ENCODE results near the gene TNFAIP6. TPM values are rescaled to one million over a fixed set of nuclear protein-coding genes. Genes with fewer than 3 reads are reported as not detected.
"Not testable (repeated sequence)": the region's sequence is repeated elsewhere in the genome, so short reads cannot be mapped to it uniquely, and the experiment has no call there.

The TNFAIP6 gene
- total RNA-seq = 2.5 TPM
- 0.28 TPM for polyA plus RNA-seq (ENCODE audit: insufficient read depth, low read depth, low replicate concordance)
- long read RNA-seq, donor 1 = 0 reads
- long read RNA-seq, donor 2, partial matches to known transcripts = 0 of 1 reads
- long read RNA-seq, donor 2, other reads (novel, unspliced or antisense) = 0 of 1 reads
- long read RNA-seq, donor 3, partial matches to known transcripts = 0 of 1 reads
- long read RNA-seq, donor 3, other reads (novel, unspliced or antisense) = 0 of 1 reads
- long read RNA-seq, donor 4 = 0 reads
- long read RNA-seq, donor 5 = 0 reads
- long read RNA-seq, donor 6, partial matches to known transcripts = 0 of 2 reads
- long read RNA-seq, donor 6, other reads (novel, unspliced or antisense) = 0 of 2 reads
- long read RNA-seq, donor 7, partial matches to known transcripts = 0 of 1 reads
- long read RNA-seq, donor 7, other reads (novel, unspliced or antisense) = 0 of 1 reads
- long read RNA-seq, donor 8, partial matches to known transcripts = 0 of 1 reads
- long read RNA-seq, donor 8, other reads (novel, unspliced or antisense) = 0 of 1 reads
- long read RNA-seq, donor 9, partial matches to known transcripts = 0 of 4 reads
- long read RNA-seq, donor 9, other reads (novel, unspliced or antisense) = 0 of 4 reads
- long read RNA-seq, donor 10 = 0 reads

DNA sequence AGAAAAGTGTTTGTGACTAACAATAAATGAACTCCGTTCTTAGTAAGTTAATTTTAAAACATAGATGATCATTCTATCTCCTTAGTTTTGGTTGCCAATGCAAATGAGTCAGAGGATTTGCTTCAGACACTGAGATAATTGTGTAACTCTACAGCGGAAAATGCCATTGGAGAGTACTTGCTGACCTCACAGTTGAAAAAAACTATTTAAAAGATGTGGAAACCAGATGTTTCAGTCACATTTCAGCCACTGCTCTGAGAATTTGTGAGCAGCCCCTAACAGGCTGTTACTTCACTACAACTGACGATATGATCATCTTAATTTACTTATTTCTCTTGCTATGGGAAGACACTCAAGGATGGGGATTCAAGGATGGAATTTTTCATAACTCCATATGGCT is at the start of gene TNFAIP6:
Gene TNFAIP6, plus strand, starts transcription at position 234 of the 400 bp plus-strand sequence. Its CDS starts 75 bp downstream, at position 309.
- Histone ChIP-seq H3K9ac (ENCODE audit: low read length in 3 of 3) (no peak within 1 kb of the TSS), H3K27me3 (ENCODE audit: control insufficient read depth, insufficient read depth, low read length) (no peaks in the 10 kb centered on the region), H3K4me1 (ENCODE audit: control insufficient read depth in 2 of 3, insufficient read depth in 2 of 3, low read depth in 1 of 3, low read length in 3 of 3) (no peaks in the 10 kb centered on the region), H3K4me3 (ENCODE audit: low read length in 3 of 3) (no peak within 1 kb of the TSS), H3K36me3 (ENCODE audit: control insufficient read depth in 2 of 3, insufficient read depth in 3 of 3, low read length in 3 of 3) (no peaks in the 10 kb centered on the region), H3K27ac (ENCODE audit: low read depth in 2 of 2, low read length in 2 of 2) (no peak within 1 kb of the TSS), H3K9me3 (ENCODE audit: control insufficient read depth in 2 of 3, insufficient read depth in 1 of 3, low read length in 3 of 3) (no peaks in the 10 kb centered on the region)
- intact Hi-C loops (cut with DNase I) = no loop called here
- TF ChIP-seq CTCF (IDR thresholded peaks at IDR 0.05; ENCODE audit: borderline replicate concordance, extremely low read depth, insufficient read depth) = no peak
- DNase-seq (peak in 2 of 5 donors; percentile 23 to 77), FAIRE-seq (peak; percentile 66)

GRCh38 chr2:151310313-151310712 is 47.1 kb upstream of the TNFAIP6 start:
- H3K9me3 ChIP-seq (ENCODE audit: control insufficient read depth in 2 of 3, insufficient read depth in 1 of 3, low read length in 3 of 3); H3K4me3 ChIP-seq (ENCODE audit: low read length in 3 of 3); FAIRE-seq; H3K36me3 ChIP-seq (ENCODE audit: control insufficient read depth in 2 of 3, insufficient read depth in 3 of 3, low read length in 3 of 3); H3K4me1 ChIP-seq (ENCODE audit: control insufficient read depth in 2 of 3, insufficient read depth in 2 of 3, low read depth in 1 of 3, low read length in 3 of 3); H3K27me3 ChIP-seq (ENCODE audit: control insufficient read depth, insufficient read depth, low read length); H3K27ac ChIP-seq (ENCODE audit: low read depth in 2 of 2, low read length in 2 of 2); DNase-seq; intact Hi-C loops (cut with DNase I); H3K9ac ChIP-seq (ENCODE audit: low read length in 3 of 3): not testable (repeated sequence)

- H3K9ac ChIP-seq (ENCODE audit: low read length in 3 of 3); DNase-seq; FAIRE-seq; H3K27me3 ChIP-seq (ENCODE audit: control insufficient read depth, insufficient read depth, low read length); H3K4me1 ChIP-seq (ENCODE audit: control insufficient read depth in 2 of 3, insufficient read depth in 2 of 3, low read depth in 1 of 3, low read length in 3 of 3); H3K36me3 ChIP-seq (ENCODE audit: control insufficient read depth in 2 of 3, insufficient read depth in 3 of 3, low read length in 3 of 3); H3K4me3 ChIP-seq (ENCODE audit: low read length in 3 of 3); intact Hi-C loops (cut with DNase I); H3K27ac ChIP-seq (ENCODE audit: low read depth in 2 of 2, low read length in 2 of 2); H3K9me3 ChIP-seq (ENCODE audit: control insufficient read depth in 2 of 3, insufficient read depth in 1 of 3, low read length in 3 of 3): not testable (repeated sequence)
Observed at GRCh38 chr2:151312440-151312839, 45.0 kb upstream of the TNFAIP6 start.

DNA sequence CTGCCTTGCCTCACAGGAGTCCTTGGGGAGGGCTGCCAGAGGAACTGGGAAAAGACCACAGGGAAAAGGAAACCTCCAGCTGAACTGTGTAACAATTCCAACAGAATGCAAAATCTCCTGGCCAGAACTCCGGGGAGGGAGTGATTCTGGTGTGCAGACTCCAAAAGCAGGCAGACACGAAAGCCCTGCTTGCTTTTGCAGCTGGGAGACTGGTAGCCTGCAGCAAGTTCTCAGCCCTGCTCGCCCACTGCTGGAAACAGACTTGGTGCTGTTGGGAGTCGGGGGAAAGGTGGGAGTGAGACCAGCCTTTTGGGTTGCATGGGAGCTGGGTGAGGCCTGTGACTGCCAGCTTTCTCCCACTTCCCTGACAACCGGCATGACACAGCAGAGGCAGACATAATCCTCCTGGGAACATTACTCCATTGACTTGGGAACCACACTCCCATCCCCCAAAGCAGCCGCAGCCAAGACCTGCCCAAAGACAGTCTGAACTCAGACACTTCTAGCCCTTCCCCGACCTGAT is 42.0 kb upstream of the TNFAIP6 start:
- Histone ChIP-seq H3K9ac (ENCODE audit: low read length in 3 of 3) (no peak overlapping the region), H3K9me3 (ENCODE audit: control insufficient read depth in 2 of 3, insufficient read depth in 1 of 3, low read length in 3 of 3) (no peaks in the 10 kb centered on the region), H3K27me3 (ENCODE audit: control insufficient read depth, insufficient read depth, low read length) (no peaks in the 10 kb centered on the region), H3K36me3 (ENCODE audit: control insufficient read depth in 2 of 3, insufficient read depth in 3 of 3, low read length in 3 of 3) (no peaks in the 10 kb centered on the region), H3K4me3 (ENCODE audit: low read length in 3 of 3) (no peak overlapping the region), H3K27ac (ENCODE audit: low read depth in 2 of 2, low read length in 2 of 2) (no peak overlapping the region), H3K4me1 (ENCODE audit: control insufficient read depth in 2 of 3, insufficient read depth in 2 of 3, low read depth in 1 of 3, low read length in 3 of 3) (no peaks in the 10 kb centered on the region)
- intact Hi-C loops (cut with DNase I) = no loop called here
- peak in 3 of 5 donors; percentile 19 to 68 (median 26) for DNase-seq
- TF ChIP-seq CTCF (IDR thresholded peaks at IDR 0.05; ENCODE audit: borderline replicate concordance, extremely low read depth, insufficient read depth) = no peak
- FAIRE-seq = no peak

Measured in kidney (tissue), 22 donors.